Left ventricle myocardium inferior (tissue), 1 donor: ENCODE results near the gene TEX51. TPM values are rescaled to one million over a fixed set of nuclear protein-coding genes. Genes with fewer than 3 reads are reported as not detected.

Source experiments
- DNase-seq: peaks from one replicate; pipeline ENCODE4 v3.0.0-alpha.2; 2020
- H3K27ac ChIP-seq: fragments of 200-600 bp; replicated peaks from 2 replicates; pipeline ENCODE4 v1.8.0; 2021
- H3K27me3 ChIP-seq: fragments of 200-600 bp; 2 replicates; pipeline ENCODE4 v1.8.0; 2021; ENCODE audit warnings: low read depth
- H3K36me3 ChIP-seq: fragments of 200-600 bp; 2 replicates; pipeline ENCODE4 v1.8.0; 2021
- H3K4me1 ChIP-seq: fragments of 200-600 bp; 2 replicates; pipeline ENCODE4 v1.8.0; 2021
- H3K4me3 ChIP-seq: fragments of 200-600 bp; 2 replicates; pipeline ENCODE4 v1.8.0; 2021; ENCODE audit warnings: mild to moderate bottlenecking, moderate library complexity
- H3K9me3 ChIP-seq: fragments of 200-600 bp; replicated peaks from 2 replicates; pipeline ENCODE4 v1.8.0; 2021
- CTCF ChIP-seq: fragments of 200-600 bp; IDR thresholded peaks from 2 replicates; pipeline ENCODE4 v1.8.0; 2021; ENCODE audit warnings: antibody characterized with exemption, mild to moderate bottlenecking, borderline replicate concordance
- intact Hi-C: fragments of 100-400 bp; cut with micrococcal nuclease; formaldehyde crosslinking; loops from one replicate; pipeline ENCODE4 v1.11.0; 2022
- total RNA-seq: library from RNA; stranded (reverse); fragmentation: NEBNext Ultra II Directional; extraction: Animal tissue kit (Norgen Biotek cat#: 25700); gene quantifications from one replicate; pipeline ENCODE4 v1.2.1, GENCODE V29; 2021
- donor health status: DM: no; HTN: yes; CAD: no; lungs with severe emphysema.

The TEX51 gene
- total RNA-seq, 1 donor from 2014 or later = not detected

- no peak overlapping the region for H3K27ac ChIP-seq
- H3K27me3 ChIP-seq = no peaks in the 10 kb centered on the region
- H3K4me3 ChIP-seq = no peak overlapping the region
- intact Hi-C loops = no loop called here
- peaks cover 16% of the 10 kb centered on the region for H3K9me3 ChIP-seq
- no peak for DNase-seq
- H3K4me1 ChIP-seq = no peaks in the 10 kb centered on the region
- H3K36me3 ChIP-seq = no peaks in the 10 kb centered on the region
- TF ChIP-seq CTCF = no peak
Measured at GRCh38 chr2:126863336-126864015, 35.2 kb upstream of the TEX51 start.

GRCh38 chr2:126864861-126865260 lies 33.8 kb upstream of the TEX51 start:
- no peaks in the 10 kb centered on the region for H3K36me3 ChIP-seq
- intact Hi-C loops = no loop called here
- no peak overlapping the region for H3K27ac ChIP-seq
- TF ChIP-seq CTCF = no peak
- H3K27me3 ChIP-seq = no peaks in the 10 kb centered on the region
- DNase-seq = no peak
- H3K4me3 ChIP-seq = no peak overlapping the region
- no peaks in the 10 kb centered on the region for H3K4me1 ChIP-seq
- H3K9me3 ChIP-seq = peaks cover 16% of the 10 kb centered on the region

- H3K36me3 ChIP-seq = no peaks in the 10 kb centered on the region
- no peaks in the 10 kb centered on the region for H3K27me3 ChIP-seq
- TF ChIP-seq CTCF = no peak
- H3K4me1 ChIP-seq = no peaks in the 10 kb centered on the region
- no peak overlapping the region for H3K27ac ChIP-seq
- DNase-seq = no peak
- intact Hi-C loops = no loop called here
- no peak overlapping the region for H3K4me3 ChIP-seq
- peaks cover 16% of the 10 kb centered on the region for H3K9me3 ChIP-seq
Measured at GRCh38 chr2:126866451-126866850, 32.2 kb upstream of the TEX51 start.

GRCh38 chr2:126874961-126875360 lies 23.7 kb upstream of the TEX51 start:
- no peaks in the 10 kb centered on the region for H3K36me3 ChIP-seq
- TF ChIP-seq CTCF = no peak
- no peak overlapping the region for H3K4me3 ChIP-seq
- DNase-seq = no peak
- no peaks in the 10 kb centered on the region for H3K4me1 ChIP-seq
- H3K9me3 ChIP-seq = peaks cover 33% of the 10 kb centered on the region
- intact Hi-C loops = no loop called here
- H3K27ac ChIP-seq = no peak overlapping the region
- H3K27me3 ChIP-seq = no peaks in the 10 kb centered on the region

- TF ChIP-seq CTCF = no peak
- intact Hi-C loops = no loop called here
Measured at GRCh38 chr2:126876631-126877030, 22.1 kb upstream of the TEX51 start.

More at GRCh38 chr2:126876631-126877030, 22.1 kb upstream of the TEX51 start:
- Histone ChIP-seq H3K4me3 (no peak overlapping the region), H3K27ac (no peak overlapping the region), H3K36me3 (no peaks in the 10 kb centered on the region), H3K9me3 (peaks cover 33% of the 10 kb centered on the region), H3K4me1 (no peaks in the 10 kb centered on the region), H3K27me3 (peaks cover 10% of the 10 kb centered on the region)
- no peak for DNase-seq
